Ovary (tissue), 3 donors: ENCODE measurements around the gene ZCCHC2.

Experiments
- POLR2A ChIP-seq: fragments of 450-650 bp; IDR thresholded peaks from one replicate; pipeline ENCODE4 v1.6.1; 2017; ENCODE audit warnings: antibody characterized with exemption, mild to moderate bottlenecking, moderate library complexity
- TF ChIP-seq, protein P1 (sequence below), 3 donors: fragments of 450-650 bp in 2 of 3; fragments of 200-600 bp in 1 of 3; IDR thresholded peaks; one replicate each; pipeline versions ENCODE4 v1.5.1 to v1.8.0; 2016 to 2022; ENCODE audit warnings: antibody characterized with exemption in 3 of 3, mild to moderate bottlenecking in 1 of 3
- donor health status: DM: no; HTN: no; CAD: no.

DNA sequence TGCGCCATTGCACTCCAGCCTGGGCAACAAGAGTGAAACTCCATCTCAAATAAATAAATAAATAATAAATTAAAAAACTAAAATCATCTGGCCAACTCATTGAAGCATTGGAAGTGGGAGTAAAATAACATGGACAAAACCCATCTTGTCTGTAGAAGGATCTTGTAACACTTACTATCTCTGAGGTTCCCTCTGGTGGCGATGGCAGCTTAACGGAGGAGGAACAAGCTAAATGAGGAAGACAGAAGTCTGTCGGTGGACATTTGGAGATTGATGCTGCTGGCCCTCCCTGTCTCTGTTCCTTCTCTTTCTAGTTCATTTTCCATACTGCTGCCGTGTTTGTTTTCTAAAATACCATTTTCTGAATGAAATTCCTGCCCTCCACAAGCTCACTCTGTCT, 43.4 kb downstream of the ZCCHC2 start:
- TF ChIP-seq, protein P1, sequence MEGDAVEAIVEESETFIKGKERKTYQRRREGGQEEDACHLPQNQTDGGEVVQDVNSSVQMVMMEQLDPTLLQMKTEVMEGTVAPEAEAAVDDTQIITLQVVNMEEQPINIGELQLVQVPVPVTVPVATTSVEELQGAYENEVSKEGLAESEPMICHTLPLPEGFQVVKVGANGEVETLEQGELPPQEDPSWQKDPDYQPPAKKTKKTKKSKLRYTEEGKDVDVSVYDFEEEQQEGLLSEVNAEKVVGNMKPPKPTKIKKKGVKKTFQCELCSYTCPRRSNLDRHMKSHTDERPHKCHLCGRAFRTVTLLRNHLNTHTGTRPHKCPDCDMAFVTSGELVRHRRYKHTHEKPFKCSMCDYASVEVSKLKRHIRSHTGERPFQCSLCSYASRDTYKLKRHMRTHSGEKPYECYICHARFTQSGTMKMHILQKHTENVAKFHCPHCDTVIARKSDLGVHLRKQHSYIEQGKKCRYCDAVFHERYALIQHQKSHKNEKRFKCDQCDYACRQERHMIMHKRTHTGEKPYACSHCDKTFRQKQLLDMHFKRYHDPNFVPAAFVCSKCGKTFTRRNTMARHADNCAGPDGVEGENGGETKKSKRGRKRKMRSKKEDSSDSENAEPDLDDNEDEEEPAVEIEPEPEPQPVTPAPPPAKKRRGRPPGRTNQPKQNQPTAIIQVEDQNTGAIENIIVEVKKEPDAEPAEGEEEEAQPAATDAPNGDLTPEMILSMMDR (IDR thresholded peaks at IDR 0.05), result no peak
- no peak for TF ChIP-seq POLR2A
